HG02571 (cell line): ENCODE measurements around the gene SERPING1.

Source experiments
- ATAC-seq: cut with Tn5 transposase; IDR thresholded peaks from one replicate; pipeline ENCODE4 v1.9.1; 2021; ENCODE audit warnings: mild to moderate bottlenecking, moderate library complexity; ENCODE audit not compliant: unreplicated experiment

Gene SERPING1

DNA sequence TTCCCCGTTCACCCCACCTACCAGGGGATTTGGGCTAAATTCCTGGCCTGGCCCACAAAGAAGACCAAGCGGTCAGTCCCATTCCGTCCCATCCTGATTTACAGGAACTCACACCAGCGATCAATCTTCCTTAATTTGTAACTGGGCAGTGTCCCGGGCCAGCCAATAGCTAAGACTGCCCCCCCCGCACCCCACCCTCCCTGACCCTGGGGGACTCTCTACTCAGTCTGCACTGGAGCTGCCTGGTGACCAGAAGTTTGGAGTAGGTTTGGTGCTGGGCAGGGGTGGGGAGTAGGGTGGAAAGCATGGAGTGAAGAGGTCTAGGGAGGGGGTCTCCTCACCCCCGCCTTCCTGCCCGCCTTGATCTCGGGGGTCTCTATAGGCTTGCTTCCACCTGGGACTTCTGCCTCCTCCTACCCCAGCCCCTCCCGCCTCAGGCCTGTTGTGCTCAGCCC, at the start of gene SERPING1:
Gene SERPING1 (plus strand): TSS at position 225 of the 455 bp plus-strand sequence. CDS start 586 bp downstream, outside the sequence.
- ATAC-seq, result no peak

DNA sequence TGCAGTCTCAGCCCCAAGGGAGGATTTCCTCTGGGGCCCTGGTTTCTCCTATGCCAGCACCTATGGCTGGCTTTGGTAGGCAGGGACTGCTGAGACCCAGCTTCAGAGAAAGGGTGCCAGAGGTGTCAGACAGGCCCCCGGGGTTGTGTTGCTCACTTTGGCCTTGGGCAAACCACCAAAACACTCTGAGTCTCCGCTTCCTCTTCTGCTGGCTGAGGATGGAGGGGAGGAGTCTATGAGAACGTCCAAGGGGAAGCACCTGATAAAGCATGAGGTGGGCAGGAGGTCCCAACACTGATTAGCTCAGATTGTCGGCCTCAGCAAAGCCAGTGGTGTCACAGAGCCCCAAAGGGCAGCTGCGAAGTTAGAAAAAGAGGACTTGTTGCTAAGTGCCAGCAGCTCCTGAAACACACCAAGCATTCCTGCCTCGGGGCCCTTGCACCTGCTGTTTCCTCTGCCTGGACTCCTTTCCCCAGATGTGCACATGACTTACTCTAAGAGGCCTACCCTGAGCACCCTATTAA, 49.6 kb upstream of the SERPING1 start:
- peak; percentile 68 for ATAC-seq

DNA sequence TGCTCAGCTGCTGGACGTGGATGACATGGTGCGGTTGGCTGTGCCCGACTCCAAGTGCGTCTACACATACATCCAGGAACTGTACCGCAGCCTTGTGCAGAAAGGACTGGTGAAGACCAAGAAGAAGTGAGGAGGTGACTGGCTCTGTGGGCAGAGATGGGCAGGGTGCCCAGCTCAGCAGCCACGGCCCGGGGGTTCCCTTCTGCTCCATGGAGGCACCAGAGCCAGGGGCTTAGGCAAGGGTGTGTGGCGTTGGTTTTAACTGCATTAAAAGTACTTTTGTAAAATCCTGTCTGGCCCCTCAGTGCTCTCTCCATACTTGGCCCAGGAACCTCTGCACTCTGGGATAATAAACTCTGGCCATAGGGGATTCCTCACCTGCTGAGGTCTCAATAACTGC, 47.5 kb upstream of the SERPING1 start:
- no peak for ATAC-seq

- no peak for ATAC-seq
Measured at GRCh38 chr11:57551941-57552340, 45.5 kb upstream of the SERPING1 start.

DNA sequence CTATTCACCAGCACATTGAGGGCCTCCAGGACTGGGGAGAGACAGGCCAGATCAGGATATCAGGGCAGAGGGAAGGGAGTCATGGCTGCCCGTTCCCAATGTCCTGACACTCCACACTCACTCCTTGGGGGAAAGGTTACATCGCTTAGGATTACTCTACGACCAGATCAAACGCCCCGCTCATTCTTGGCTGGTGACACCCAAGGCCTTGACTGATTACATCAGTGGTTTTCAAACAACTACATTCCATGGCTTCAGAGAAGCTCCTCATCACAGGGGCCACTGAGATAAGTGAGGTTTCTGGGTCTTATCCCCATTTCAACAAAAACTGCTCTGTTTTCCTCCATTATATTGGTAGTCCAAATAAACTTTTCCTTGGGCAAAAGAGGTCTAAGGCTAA, 45.0 kb upstream of the SERPING1 start:
- no peak for ATAC-seq

- ATAC-seq, result no peak
Measured at GRCh38 chr11:57555393-57555792, 42.1 kb upstream of the SERPING1 start.

- no peak for ATAC-seq
Measured at GRCh38 chr11:57556041-57556440, 41.4 kb upstream of the SERPING1 start.

DNA sequence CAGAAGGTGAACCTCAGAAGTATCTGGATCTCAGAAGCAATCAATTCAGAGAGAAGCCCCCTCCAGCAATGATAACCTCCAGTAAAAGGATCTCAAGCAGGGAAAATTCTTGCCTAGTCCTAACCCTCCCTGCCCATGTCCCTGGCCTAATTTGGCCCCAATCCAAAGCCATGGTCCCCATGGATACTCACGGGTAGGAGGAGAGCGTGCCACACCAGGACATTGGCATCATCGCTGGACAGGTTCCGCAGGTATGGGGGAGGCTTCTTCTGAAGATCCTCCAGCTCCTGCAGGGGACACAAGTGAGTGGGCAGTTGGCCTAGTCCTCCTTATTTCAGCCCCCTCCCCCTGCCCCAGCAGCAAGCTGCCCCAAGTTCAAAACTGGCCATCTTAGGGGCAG, 37.3 kb upstream of the SERPING1 start:
- no peak for ATAC-seq

- no peak for ATAC-seq
Measured at GRCh38 chr11:57562596-57562995, 34.9 kb upstream of the SERPING1 start.

- ATAC-seq, result peak; percentile 48
Measured at GRCh38 chr11:57566005-57566904, 31.2 kb upstream of the SERPING1 start.

DNA sequence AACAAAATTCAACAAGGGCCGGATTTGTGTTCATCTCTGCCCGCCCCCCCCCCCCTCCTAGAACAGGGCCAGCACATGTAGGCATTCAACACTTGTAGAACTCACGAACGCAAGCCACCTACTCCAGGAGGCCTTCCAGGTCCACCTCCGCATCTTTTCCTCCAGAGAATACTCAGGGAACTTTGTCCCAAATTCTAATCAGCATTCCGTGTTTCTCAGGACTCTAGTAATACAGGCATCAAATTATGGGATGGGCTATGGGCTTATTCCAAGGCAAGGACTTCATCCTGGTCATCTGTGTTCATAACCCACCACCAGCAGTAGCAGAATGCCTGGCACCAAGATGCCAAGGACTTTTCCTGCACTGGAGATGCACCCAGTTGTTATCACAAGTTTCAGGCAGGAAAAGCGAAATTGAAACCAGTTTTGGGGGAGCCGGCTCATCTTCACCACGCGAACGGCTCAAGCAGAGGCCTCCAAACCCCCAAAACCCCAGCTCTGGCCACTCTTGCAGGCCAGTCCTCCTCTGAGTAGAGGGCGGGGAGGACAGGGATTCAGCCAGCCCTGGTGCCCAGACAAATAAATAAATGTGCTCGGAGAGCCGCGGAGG, 30.5 kb upstream of the SERPING1 start:
- peak; percentile 3 for ATAC-seq

DNA sequence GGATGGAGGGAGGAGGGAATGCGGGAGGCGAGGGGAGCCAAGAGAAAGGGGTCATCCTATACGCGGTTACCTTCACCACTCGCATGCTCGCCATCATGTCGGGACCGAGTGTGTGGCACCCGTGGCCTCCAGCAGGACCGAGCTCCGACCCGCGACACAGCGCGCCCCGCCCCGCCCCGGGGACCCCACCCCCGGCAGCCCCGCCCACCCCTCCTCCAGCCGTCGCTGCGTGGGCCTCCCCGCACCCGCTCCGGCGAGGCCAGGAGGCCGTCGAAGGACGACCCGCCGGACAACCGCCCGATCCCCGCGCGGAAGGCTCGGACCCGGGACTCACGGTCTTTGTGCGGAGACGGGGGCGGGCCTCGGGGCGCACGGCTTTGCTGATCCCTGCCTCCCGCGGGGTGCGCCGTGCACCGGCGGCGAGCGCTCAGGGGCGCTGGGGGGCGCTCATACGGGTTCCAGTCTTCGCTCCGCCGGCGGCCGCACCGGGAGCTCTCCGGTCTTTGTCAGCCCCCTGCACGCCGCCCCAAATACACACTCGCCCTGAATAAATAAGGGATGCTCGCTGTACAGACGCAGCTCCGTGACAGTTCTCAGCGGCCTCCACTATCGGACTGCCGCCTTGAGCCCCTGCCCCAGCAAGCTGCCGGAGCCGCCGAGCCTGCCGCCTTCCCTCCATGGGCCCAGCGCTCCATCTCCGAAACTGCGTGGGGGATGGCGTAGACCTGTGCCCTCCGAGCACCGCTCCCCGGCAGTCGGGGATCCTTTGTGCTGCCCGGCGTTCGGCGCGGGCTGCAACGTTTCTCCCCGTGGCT, 29.8 kb upstream of the SERPING1 start, which contains the start of gene UBE2L6:
Gene UBE2L6 (minus strand): TSS at position 158 of the 815 bp plus-strand sequence. CDS start 61 bp downstream, at position 97.
- ATAC-seq, result peak; percentile 70

DNA sequence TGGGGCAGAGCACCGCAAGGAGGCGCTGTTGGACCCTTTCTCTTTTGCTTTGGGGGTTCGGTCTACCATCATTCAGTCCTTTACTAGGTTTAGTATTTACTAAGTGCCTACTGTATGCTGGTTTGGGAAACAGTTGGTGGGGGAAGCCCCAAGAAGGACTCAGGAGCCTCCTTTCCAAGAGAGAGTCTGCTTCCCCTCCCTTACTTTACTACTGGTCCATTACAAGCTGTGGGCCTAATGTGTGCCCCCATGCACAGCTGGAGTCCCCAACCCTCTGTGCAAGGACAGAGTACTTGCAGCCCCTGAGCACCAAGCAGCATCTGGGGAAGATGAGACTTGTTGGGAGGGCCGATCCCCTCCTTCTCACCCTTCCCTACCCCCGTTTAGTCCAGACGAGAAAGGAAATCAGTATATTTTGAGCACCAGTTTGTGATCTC, 29.1 kb upstream of the SERPING1 start:
- ATAC-seq, result peak; percentile 1

GRCh38 chr11:57571606-57572005, 25.9 kb upstream of the SERPING1 start:
- no peak for ATAC-seq

DNA sequence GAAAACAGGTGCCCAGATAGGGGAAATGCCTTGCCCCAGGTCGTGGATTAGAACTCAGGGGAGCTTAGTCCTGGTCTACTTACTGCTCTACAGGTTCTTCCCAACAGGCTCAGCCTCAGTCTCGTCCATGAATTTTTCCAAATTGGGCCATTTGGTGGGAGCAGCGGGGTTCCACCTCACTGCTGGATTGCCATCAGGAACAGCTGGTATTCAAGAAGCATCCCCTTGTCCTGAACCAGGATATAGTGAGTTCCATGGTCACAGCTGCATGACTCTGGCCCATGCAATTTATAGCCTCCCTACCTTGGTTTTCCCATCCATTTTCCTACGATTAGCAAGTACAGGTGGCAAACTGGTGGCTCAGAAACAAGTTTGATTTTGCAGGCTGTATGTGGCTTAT, 23.4 kb upstream of the SERPING1 start:
- ATAC-seq, result no peak

- ATAC-seq, result no peak
Measured at GRCh38 chr11:57584341-57584740, 13.1 kb upstream of the SERPING1 start.

- ATAC-seq, result no peak
Measured at GRCh38 chr11:57585301-57585700, 12.2 kb upstream of the SERPING1 start.

DNA sequence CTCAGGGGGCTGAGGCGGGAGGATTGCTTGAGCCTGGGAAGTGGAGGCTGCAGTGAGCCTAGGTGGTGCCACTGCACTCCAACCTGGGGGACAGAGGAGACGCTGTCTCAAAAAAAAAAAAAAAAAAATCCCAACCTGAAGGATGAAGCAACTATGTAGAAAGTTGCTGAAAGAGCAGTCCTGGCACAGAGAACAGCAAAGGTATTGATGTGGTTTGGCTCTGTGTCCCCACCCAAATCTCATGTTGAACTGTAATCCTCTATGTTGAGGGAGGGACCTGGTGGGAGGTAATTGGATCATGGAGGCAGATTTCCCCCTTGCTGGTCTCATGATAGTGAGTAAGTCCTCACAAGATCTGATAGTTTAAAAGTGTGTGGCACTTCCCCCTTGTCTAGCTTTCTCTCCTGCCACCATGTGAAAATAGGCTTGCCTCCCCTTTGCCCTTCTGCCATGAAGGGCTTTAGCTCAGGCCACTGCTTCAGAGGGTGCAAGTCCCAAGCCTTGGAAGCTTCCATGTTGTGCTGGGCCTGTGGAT, 10.7 kb upstream of the SERPING1 start:
- no peak for ATAC-seq

DNA sequence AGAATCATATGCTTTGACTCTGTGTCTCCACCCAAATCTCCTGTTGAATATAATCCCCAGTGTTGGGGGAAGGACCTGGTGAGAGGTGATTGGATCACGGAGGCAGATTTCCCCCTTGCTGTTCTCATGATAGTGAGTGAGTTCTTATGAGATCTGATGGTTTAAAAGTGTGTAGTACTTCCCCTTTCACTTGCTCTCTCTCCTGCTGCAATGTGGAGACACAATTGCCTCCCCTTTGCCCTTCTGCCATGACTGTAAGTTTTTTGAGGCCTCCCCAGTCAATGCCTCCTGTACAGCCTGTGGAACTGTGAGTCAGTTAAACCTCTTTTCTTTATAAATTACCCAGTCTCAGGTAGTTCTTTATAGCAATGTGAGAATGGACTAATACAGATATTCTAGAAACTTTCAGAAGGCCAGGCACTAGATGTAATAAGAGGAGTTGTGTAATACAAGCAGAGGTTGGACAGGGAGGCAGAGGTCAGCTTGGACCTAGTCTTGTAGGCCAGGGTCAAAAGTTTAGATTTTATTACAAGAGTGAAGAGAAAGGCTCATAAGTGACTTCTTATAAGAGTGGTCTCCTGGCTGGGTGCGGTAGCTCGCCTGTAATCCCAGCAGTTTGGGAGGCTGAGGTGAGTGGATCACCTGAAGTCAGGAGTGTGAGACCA, 9.3 kb upstream of the SERPING1 start:
- no peak for ATAC-seq

GRCh38 chr11:57596266-57596885, 1.1 kb upstream of the SERPING1 start:
- no peak for ATAC-seq
